HepG2 (cell line): ENCODE data around the gene KIF13A. TPM values are rescaled to one million over a fixed set of nuclear protein-coding genes. Genes with fewer than 3 reads are reported as not detected.

Source experiments
- BRF2 ChIP-seq: sonication (generic); formaldehyde crosslinking; IDR thresholded peaks from 2 replicates; pipeline ENCODE4 v1.8.1; 2022; ENCODE audit warnings: mild to moderate bottlenecking, missing genetic modification reagents
- ETS1 ChIP-seq: sonication (generic); formaldehyde crosslinking; IDR thresholded peaks from 2 replicates; pipeline ENCODE4 v1.4.0; 2020; ENCODE audit warnings: missing genetic modification reagents
- FOXA3 ChIP-seq: IDR thresholded peaks from 2 replicates; pipeline ENCODE4 v1.6.1; 2016; ENCODE audit warnings: missing genetic modification reagents, missing compliant biosample characterization
- FOXK1 ChIP-seq: sonication (generic); formaldehyde crosslinking; IDR thresholded peaks from 2 replicates; pipeline ENCODE4 v1.4.0; 2020; ENCODE audit warnings: low read depth, missing genetic modification reagents, borderline replicate concordance
- FOXO1 ChIP-seq: sonication (generic); formaldehyde crosslinking; IDR thresholded peaks from 2 replicates; pipeline ENCODE4 v1.4.0; 2020; ENCODE audit warnings: missing genetic modification reagents
- KAT7 ChIP-seq: IDR thresholded peaks from 2 replicates; pipeline ENCODE4 v1.6.1; 2018; ENCODE audit warnings: borderline replicate concordance, missing compliant biosample characterization
- MAX ChIP-seq: IDR thresholded peaks from 2 replicates; pipeline ENCODE4 v1.6.1; 2012; ENCODE audit warnings: inconsistent platforms
- PCBP2 ChIP-seq: fragments of 200-400 bp; formaldehyde crosslinking; optimal IDR thresholded peaks from 2 replicates; pipeline ENCODE3; 2018; ENCODE audit warnings: low read length, low read depth; ENCODE audit not compliant: poor library complexity, severe bottlenecking
- PHF5A ChIP-seq: IDR thresholded peaks from one replicate; pipeline ENCODE4 v1.6.1; 2018; ENCODE audit warnings: low read depth, missing genetic modification reagents; ENCODE audit not compliant: unreplicated experiment
- RELA ChIP-seq: sonication (generic); formaldehyde crosslinking; IDR thresholded peaks from 2 replicates; pipeline ENCODE4 v1.4.0; 2020; ENCODE audit warnings: missing genetic modification reagents
- REPIN1 ChIP-seq: sonication (generic); formaldehyde crosslinking; IDR thresholded peaks from 2 replicates; pipeline ENCODE4 v1.8.0; 2022; ENCODE audit warnings: missing genetic modification reagents, low read depth, mild to moderate bottlenecking, borderline replicate concordance
- SUZ12 ChIP-seq: fragments of 150-350 bp; IDR thresholded peaks from 2 replicates; pipeline ENCODE4 v1.6.1; 2014; ENCODE audit warnings: low read depth, low read length
- ZEB1 ChIP-seq: IDR thresholded peaks from 2 replicates; pipeline ENCODE4 v1.6.1; 2012; ENCODE audit warnings: mild to moderate bottlenecking, low read depth, inconsistent platforms; ENCODE audit not compliant: insufficient replicate concordance
- ZFP62 ChIP-seq: sonication (generic); formaldehyde crosslinking; IDR thresholded peaks from 2 replicates; pipeline ENCODE4 v1.4.0; 2020; ENCODE audit warnings: missing genetic modification reagents
- ZNF230 ChIP-seq: sonication (generic); formaldehyde crosslinking; IDR thresholded peaks from 2 replicates; pipeline ENCODE4 v1.4.0; 2020; ENCODE audit warnings: mild to moderate bottlenecking, missing genetic modification reagents
- ZNF264 ChIP-seq: sonication (generic); formaldehyde crosslinking; IDR thresholded peaks from 2 replicates; pipeline ENCODE4 v1.4.0; 2020; ENCODE audit warnings: missing genetic modification reagents
- ZNF274 ChIP-seq: sonication (generic); formaldehyde crosslinking; IDR thresholded peaks from 2 replicates; pipeline ENCODE4 v1.5.1; 2020; ENCODE audit warnings: mild to moderate bottlenecking, missing genetic modification reagents
- ZNF510 ChIP-seq: sonication (generic); formaldehyde crosslinking; IDR thresholded peaks from 2 replicates; pipeline ENCODE4 v1.4.0; 2020; ENCODE audit warnings: low read depth, mild to moderate bottlenecking, missing genetic modification reagents
- ZNF607 ChIP-seq: sonication (generic); formaldehyde crosslinking; IDR thresholded peaks from 2 replicates; pipeline ENCODE4 v1.5.1; 2020; ENCODE audit warnings: missing genetic modification reagents, mild to moderate bottlenecking, borderline replicate concordance
- ZNF652 ChIP-seq: IDR thresholded peaks from 2 replicates; pipeline ENCODE4 v1.6.1; 2016; ENCODE audit warnings: low read depth, borderline replicate concordance
- ZNF737 ChIP-seq: sonication (generic); formaldehyde crosslinking; IDR thresholded peaks from 2 replicates; pipeline ENCODE4 v1.5.0; 2020; ENCODE audit warnings: missing genetic modification reagents, mild to moderate bottlenecking, borderline replicate concordance
- ZNF749 ChIP-seq: sonication (generic); formaldehyde crosslinking; IDR thresholded peaks from 2 replicates; pipeline ENCODE4 v1.8.0; 2022; ENCODE audit warnings: mild to moderate bottlenecking, missing genetic modification reagents, moderate library complexity, borderline replicate concordance
- ZNF766 ChIP-seq: sonication (generic); formaldehyde crosslinking; IDR thresholded peaks from 2 replicates; pipeline ENCODE4 v1.5.0; 2020; ENCODE audit warnings: missing genetic modification reagents, borderline replicate concordance
- ZNF772 ChIP-seq: sonication (generic); formaldehyde crosslinking; IDR thresholded peaks from 2 replicates; pipeline ENCODE4 v1.5.0; 2020; ENCODE audit warnings: mild to moderate bottlenecking, missing genetic modification reagents
- polyA plus RNA-seq, 8 experiments: library from polyadenylated mRNA; depleted of rRNA in 3 of 8; stranded (reverse) in 7 of 8; unstranded in 1 of 8; fragments of >200 nt; fragmentation: Illumina TruSeq in 4 of 8; extraction: Trizol in 4 of 8; gene quantifications; 2 replicates each; pipeline versions ENCODE4 v1.2.1 to v1.2.3, GENCODE V29; 2011 to 2016; ENCODE audit warnings: low read depth in 4 of 8, missing spikeins in 1 of 8, mixed read lengths in 1 of 8; ENCODE audit not compliant: insufficient read depth in 1 of 8
- total RNA-seq, 5 experiments: library from RNA; depleted of rRNA; stranded (reverse); fragments of >200 nt; fragmentation: Illumina TruSeq; extraction: Trizol; gene quantifications; 2 replicates each; pipeline ENCODE4 v1.2.3, GENCODE V29; 2016; ENCODE audit warnings: low read depth in 1 of 5
- TF ChIP-seq, protein P1 (sequence below): sonication (generic); formaldehyde crosslinking; IDR thresholded peaks from 2 replicates; pipeline ENCODE4 v1.4.0; 2020; ENCODE audit warnings: missing genetic modification reagents, mild to moderate bottlenecking, borderline replicate concordance

KIF13A gene
- total and polyA plus RNA-seq, 2 of the 13 experiments (the other 11 are each of a cell fraction or from before 2014, with no cell fraction given): 21.1 to 37.2 TPM

GRCh38 chr6:17932330-17932852 is 55.0 kb downstream of the KIF13A start (continued):
- TF ChIP-seq, protein P1, sequence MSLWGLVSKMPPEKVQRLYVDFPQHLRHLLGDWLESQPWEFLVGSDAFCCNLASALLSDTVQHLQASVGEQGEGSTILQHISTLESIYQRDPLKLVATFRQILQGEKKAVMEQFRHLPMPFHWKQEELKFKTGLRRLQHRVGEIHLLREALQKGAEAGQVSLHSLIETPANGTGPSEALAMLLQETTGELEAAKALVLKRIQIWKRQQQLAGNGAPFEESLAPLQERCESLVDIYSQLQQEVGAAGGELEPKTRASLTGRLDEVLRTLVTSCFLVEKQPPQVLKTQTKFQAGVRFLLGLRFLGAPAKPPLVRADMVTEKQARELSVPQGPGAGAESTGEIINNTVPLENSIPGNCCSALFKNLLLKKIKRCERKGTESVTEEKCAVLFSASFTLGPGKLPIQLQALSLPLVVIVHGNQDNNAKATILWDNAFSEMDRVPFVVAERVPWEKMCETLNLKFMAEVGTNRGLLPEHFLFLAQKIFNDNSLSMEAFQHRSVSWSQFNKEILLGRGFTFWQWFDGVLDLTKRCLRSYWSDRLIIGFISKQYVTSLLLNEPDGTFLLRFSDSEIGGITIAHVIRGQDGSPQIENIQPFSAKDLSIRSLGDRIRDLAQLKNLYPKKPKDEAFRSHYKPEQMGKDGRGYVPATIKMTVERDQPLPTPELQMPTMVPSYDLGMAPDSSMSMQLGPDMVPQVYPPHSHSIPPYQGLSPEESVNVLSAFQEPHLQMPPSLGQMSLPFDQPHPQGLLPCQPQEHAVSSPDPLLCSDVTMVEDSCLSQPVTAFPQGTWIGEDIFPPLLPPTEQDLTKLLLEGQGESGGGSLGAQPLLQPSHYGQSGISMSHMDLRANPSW (CRISPR knock-in tag): no peak
- TF ChIP-seq ZEB1 (no peak), ZNF652 (CRISPR knock-in tag) (peak; percentile 56; the same call in 1 of the 2 replicates), ETS1 (no peak), BRF2 (CRISPR knock-in tag) (no peak), FOXK1 (CRISPR knock-in tag) (peak; percentile 62; the same call in 1 of the 2 replicates), ZNF766 (CRISPR knock-in tag) (no peak), ZNF737 (CRISPR knock-in tag) (no peak), ZNF749 (CRISPR knock-in tag) (no peak), SUZ12 (no peak), PCBP2 (no peak), RELA (CRISPR knock-in tag) (no peak), MAX (peak; percentile 61; the same call in 1 of the 2 replicates), ZNF607 (CRISPR knock-in tag) (peak; percentile 59; the same call in 1 of the 2 replicates), FOXO1 (CRISPR knock-in tag) (peak; percentile 92), ZNF264 (peak; percentile 26; the same call in 1 of the 2 replicates), PHF5A (CRISPR knock-in tag) (peak; percentile 74), KAT7 (CRISPR knock-in tag) (0 out of 2 replicates have a peak, but pooled peaks have one; percentile 36), FOXA3 (CRISPR knock-in tag) (peak; percentile 89), ZFP62 (CRISPR knock-in tag) (no peak), ZNF510 (CRISPR knock-in tag) (no peak), ZNF274 (CRISPR knock-in tag) (no peak), ZNF772 (no peak), REPIN1 (peak; percentile 54; the same call in 1 of the 2 replicates), ZNF230 (no peak)
